ENCODE results near the gene PDE9A. TPM values are rescaled to one million over a fixed set of nuclear protein-coding genes. Genes with fewer than 3 reads are reported as not detected.

The PDE9A gene
- total RNA-seq, 2 donors from 2014 or later: 3.0 to 6.0 TPM

- no peak for ATAC-seq
- intact Hi-C loops (cut with DNase I): no loop called here
- DNase-seq: no peak
Measured at GRCh38 chr21:42739061-42739931, 85.9 kb downstream of the PDE9A start.

GRCh38 chr21:42740405-42740909 lies 87.0 kb downstream of the PDE9A start:
- DNase-seq: no peak
- intact Hi-C loops (cut with DNase I): no loop called here
- ATAC-seq: no peak

- DNase-seq (no peak), ATAC-seq (no peak)
- intact Hi-C loops (cut with DNase I): no loop called here
Measured at GRCh38 chr21:42741066-42741465, 87.6 kb downstream of the PDE9A start.

DNA sequence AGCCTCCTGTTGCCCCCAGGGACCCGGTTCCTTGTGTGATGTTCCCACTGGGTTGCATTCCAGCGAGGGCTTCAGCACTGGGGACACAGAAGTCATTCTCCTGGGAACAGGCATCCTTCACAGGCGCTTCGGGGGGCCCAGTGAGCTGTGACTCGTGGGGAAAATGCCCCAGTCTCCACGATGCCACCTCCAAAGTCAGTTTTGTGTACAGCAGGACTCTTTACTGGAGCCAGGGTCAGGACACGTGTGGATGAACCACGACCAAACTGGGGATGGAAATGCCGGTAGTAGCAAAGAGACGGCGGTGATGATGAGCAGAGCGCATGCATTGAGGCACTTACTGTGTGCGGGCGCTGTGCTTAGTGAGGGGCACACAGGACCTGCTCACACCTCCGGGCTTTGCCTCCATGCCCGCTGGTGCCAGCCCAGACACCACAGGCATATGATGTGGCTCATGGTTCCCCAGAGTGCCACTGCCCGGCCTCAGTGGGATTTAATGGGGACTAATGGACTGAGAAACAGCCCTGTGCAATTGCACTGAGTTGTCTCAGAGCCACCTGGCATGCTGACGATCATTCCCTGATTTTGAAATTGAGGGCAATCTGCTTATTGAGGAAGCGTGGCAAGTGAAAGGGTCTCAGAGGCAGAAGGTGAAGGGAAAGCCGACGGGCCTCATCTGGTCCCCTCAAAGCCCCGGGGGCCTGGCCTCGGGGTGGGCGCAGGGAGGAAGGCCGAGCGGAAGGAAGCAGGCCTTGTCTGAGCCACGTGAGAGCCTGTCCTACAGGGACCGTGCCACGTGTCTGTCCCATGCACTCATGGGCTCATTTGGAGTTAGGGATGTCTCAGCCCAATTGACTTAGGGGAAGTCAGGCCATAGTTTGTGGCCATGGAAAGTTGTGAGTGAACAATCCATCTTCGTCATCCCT lies 91.4 kb downstream of the PDE9A start:
- no peak for DNase-seq
- intact Hi-C loops (cut with DNase I): no loop called here
- ATAC-seq: no peak

DNA sequence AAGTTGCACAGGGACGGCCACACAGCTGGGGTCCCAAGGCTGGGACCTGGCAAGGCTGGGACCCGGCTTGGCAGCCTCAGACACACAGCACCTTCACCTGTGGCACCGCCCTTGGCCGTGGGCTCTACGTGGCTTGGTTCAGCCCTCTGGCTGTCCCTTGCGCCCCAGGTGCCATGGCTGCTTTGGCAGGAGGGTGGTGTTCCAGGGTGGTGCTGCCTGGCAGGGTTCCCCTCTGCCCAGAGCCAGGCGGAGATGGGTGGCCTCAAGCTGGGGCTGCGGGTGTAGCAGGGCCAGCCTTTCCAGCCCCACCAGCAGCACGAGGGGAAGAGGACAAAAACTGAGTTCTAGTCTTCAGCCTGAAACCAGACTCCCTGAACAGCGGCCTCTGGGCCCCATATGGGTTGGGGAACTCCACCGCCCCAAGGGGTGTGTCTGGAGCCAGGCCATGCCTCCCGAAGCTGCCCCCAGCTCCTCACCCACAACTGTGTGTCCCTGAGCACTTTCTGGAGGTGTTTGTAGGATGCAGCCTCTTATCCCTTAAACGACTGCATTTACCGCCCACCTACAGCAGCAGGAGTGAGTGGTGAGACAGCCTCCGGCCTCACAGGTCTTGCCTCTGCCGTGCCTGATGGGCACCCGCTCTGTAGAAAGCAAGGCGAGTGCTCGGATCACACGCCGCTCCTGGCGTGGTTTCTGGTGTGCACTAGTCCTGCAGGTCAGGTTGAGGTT lies 92.3 kb downstream of the PDE9A start:
- intact Hi-C loops (cut with DNase I): no loop called here
- ATAC-seq: no peak
- DNase-seq: no peak

GRCh38 chr21:42746240-42746592 lies 92.8 kb downstream of the PDE9A start:
- no peak for ATAC-seq
- intact Hi-C loops (cut with DNase I): no loop called here

DNA sequence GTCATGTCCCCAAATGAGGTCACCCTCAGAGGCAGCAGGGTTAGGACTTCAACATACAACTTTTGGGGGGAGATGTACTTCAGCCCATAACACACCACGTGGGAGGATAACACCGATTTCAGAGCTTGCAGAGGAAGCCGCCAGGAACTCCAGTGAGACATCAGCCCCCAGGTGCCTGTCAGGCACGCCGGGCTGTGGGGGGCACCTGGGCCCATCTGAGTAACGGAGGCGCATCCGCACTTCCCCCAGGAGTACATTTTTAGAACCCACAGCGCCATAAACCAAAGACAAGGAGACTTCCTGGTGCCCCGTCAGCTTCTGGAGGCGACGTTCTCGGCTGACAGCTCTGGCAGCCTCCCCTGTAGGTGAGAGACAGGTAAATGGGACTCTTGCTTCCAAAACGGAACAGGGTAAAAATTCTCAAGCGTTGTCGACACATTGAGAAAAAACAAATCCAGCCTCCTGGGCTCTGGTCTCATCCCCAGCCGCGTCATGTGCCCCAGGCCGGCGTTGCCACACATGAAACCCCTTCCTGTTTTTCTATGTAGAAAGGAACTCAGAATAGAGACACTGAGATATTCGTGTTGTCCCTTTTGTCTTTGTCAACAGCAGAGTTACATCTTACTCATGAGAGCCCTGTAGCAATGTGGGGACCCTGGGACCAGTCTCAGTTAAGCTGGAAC lies 93.3 kb downstream of the PDE9A start:
- ATAC-seq (peak; percentile 39 to 50), DNase-seq (peak; percentile 44)
- intact Hi-C loops (cut with DNase I): no loop called here

More at GRCh38 chr21:42746240-42746592, 92.8 kb downstream of the PDE9A start:
- no peak for DNase-seq

DNA sequence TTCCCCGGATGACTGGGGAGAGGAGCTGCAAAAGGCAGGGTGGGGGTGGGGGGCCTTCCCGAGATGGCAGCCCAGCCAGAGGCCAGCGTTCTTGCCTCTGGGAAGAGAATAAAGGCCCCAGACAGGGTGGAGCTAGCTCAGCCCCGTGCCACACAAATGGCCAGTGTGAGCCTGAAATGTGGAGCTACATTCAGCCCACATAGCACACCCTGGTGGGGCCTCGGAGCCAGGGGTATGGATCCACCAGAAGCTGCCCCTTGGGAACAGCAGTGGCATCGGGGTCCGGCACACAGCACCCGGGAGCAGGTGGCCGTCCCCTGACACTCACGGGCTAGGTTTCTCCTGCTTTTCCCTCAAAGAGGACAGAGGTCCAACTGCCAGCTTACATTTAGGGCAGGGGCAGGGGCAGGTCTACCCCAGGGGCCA lies 93.9 kb downstream of the PDE9A start:
- DNase-seq (no peak), ATAC-seq (no peak)
- intact Hi-C loops (cut with DNase I): no loop called here

DNA sequence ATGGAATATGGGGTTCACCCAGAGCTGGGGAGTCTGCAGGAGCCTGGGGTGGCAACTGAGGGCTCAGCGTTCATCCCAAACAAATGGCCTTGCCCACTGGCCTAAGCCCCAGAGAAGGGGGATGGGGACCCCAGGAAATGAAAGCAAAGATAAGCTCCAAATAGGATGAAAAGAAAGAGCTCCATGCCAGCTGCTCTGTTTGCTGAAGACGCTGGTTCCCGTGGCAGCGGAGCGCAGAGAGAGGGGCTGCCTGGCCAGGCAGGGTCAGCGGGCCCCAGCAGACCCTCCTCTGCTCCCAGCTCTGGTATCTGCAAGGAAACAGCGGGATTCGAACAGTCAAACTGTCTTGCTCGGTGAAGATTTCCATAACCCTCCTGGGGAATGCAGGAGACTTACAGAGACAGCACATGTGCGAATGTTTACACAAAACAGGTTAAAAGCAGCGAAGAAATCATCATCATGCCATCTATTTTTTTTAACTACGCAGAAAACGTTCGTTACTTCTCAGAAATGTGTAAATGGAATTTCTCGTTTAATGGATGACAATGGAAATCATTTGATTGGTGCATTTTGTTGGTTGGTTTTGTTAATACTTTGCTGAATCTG lies 94.4 kb downstream of the PDE9A start:
- intact Hi-C loops (cut with DNase I): no loop called here
- ATAC-seq: no peak

GRCh38 chr21:42748620-42749176 lies 95.3 kb downstream of the PDE9A start:
- ATAC-seq: no peak
- intact Hi-C loops (cut with DNase I): no loop called here
- no peak for DNase-seq

More for the DNA sequence above, 94.4 kb downstream of the PDE9A start:
- no peak for DNase-seq

GRCh38 chr21:42750737-42751530 lies 97.5 kb downstream of the PDE9A start:
- DNase-seq (no peak), ATAC-seq (no peak)
- intact Hi-C loops (cut with DNase I): no loop called here

DNA sequence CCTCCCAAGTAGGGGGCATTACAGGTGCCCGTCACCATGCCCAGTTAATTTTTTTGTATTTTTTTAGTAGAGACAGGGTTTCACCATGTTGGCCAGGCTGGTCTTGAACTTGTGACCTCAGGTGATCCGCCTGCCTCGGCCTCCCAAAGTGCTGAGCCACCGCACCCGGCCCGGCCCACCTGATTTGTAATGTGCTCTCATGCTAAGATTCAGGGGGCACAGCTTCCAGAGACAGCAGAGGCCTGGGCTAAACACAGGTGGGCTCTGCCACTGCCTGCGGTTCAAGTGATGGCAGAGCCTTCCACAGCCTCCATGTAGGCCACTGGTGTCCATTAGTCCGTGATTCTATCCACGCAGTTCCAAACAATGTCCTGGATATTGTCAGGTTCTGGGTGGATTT lies 98.4 kb downstream of the PDE9A start:
- DNase-seq (no peak), ATAC-seq (no peak)
- intact Hi-C loops (cut with DNase I): no loop called here

DNA sequence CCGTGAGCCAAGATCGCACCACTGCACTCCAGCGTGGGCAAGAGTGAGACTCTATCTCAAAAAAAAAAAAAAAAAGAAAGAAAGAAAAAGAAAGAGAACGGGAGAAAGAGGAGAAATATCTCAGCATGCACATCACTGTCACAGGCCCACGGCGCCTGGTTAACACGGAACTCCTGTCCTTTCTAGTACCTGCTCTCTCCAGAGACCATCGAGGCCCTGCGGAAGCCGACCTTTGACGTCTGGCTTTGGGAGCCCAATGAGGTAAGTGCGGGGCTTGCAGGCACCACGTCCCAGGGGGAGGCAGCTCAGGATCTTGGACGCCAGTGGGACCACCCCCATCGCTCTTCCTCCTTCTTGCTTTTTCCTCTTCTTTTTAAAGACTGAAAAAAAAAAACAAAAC lies 100.4 kb downstream of the PDE9A start:
- DNase-seq (no peak), ATAC-seq (no peak)
- intact Hi-C loops (cut with DNase I): no loop called here

- DNase-seq (no peak), ATAC-seq (peak in 1 of 2 donors; percentile 38)
- intact Hi-C loops (cut with DNase I): no loop called here
Measured at GRCh38 chr21:42754270-42754933, 101.0 kb downstream of the PDE9A start.

DNA sequence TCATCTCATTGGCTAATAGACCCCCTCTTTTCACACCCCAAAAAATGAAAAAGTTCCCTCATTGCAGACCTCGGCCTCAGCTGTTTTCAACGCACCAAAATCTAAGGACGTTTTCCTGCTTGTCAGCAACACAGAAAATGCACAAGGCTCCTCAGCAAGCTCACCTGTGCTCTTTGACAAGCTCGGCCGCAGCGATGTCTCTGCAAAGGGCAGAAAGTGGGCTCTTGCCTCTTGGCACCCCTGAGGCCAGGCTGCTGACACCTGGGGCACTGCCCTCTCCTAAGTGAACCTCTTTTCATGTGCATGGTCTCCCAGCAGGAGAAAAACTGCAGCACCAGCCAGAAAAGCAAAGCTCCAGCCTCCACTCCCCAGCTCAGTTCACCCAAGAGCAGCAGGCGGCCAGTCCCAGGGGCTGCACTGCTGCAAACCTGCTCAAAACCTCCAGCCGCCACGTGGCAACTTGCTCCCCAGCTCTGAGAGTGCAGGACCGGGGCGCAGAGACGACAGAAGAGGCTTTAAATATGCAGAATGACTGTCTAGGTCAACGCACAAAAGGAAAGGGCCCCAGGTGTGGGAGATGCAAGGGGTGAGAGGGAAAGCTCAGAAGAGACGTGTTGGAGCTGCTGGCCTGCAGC lies 101.7 kb downstream of the PDE9A start:
- intact Hi-C loops (cut with DNase I): no loop called here
- no peak for DNase-seq
- ATAC-seq: no peak

Measured in left cardiac atrium (tissue), 4 donors.